Astrocyte of the cerebellum (primary cell): ENCODE results near the gene ODAD3.
"Not testable (repeated sequence)": the region's sequence is repeated elsewhere in the genome, so short reads cannot be mapped to it uniquely, and the experiment has no call there.

Experiments
- DNase-seq: peaks from one replicate; pipeline ENCODE4 v3.0.0-alpha.2; 2011; ENCODE audit warnings: low read depth
- H3K4me3 ChIP-seq: 2 replicates; pipeline ENCODE4 v1.5.1; 2011; ENCODE audit warnings: mild to moderate bottlenecking, low read depth, low read length, moderate library complexity
- in situ Hi-C: cut with HindIII; loops from 2 replicates; pipeline ENCODE4 v1.10.0; 2017; ENCODE audit warnings: low sequenced_read_pairs
- TF ChIP-seq, protein P1 (sequence below): IDR thresholded peaks from 2 replicates; pipeline ENCODE4 v1.5.1; 2012; ENCODE audit warnings: low read length, low read depth, moderate library complexity, mild to moderate bottlenecking; ENCODE audit errors: missing control alignments

The ODAD3 gene

DNA sequence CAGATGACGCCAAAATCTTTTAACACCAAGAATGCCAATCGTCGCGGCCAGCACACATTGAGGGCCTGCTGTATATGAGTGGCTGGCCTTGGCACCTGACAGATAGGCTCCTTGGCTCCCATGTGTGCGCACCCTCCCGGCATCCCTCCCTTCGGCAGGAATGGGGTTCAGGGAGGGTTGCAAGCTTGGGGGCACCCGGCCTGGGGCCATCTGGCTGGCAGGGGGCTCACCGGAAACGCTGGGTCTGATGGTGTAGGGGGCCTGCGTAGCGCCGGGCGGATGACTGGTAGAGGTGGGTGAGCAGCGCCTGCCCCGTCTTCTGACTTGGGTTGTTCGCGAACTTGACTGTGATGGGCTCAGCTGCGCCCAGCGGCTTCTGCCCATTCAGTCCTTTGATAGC lies 22.9 kb upstream of the ODAD3 start:
- in situ Hi-C loops: no loop called here
- DNase-seq: no peak
- TF ChIP-seq, protein P1, sequence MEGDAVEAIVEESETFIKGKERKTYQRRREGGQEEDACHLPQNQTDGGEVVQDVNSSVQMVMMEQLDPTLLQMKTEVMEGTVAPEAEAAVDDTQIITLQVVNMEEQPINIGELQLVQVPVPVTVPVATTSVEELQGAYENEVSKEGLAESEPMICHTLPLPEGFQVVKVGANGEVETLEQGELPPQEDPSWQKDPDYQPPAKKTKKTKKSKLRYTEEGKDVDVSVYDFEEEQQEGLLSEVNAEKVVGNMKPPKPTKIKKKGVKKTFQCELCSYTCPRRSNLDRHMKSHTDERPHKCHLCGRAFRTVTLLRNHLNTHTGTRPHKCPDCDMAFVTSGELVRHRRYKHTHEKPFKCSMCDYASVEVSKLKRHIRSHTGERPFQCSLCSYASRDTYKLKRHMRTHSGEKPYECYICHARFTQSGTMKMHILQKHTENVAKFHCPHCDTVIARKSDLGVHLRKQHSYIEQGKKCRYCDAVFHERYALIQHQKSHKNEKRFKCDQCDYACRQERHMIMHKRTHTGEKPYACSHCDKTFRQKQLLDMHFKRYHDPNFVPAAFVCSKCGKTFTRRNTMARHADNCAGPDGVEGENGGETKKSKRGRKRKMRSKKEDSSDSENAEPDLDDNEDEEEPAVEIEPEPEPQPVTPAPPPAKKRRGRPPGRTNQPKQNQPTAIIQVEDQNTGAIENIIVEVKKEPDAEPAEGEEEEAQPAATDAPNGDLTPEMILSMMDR: no peak
- H3K4me3 ChIP-seq: no peak overlapping the region

DNA sequence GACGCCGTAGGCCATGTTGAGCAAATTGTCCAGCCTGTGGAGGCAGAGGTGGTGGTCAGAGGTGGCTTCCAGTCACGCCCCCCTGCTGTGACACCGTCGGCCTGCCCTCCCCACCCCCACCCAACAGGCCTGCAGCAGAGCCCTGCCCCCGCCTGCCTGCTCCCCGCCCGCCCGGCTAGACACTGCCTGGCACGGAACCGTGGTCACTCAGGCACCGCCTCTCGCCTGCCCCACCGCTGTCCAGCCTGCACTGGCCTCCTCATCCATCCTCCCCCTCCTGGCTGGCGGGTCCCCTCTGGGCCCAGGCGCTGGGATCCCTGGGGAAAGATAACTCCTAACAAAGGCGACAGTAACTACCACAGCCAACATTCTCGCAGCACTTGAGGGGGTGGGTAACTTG lies 22.2 kb upstream of the ODAD3 start:
- no peak for DNase-seq
- no peak overlapping the region for H3K4me3 ChIP-seq
- in situ Hi-C loops: no loop called here
- TF ChIP-seq, protein P1: no peak

DNA sequence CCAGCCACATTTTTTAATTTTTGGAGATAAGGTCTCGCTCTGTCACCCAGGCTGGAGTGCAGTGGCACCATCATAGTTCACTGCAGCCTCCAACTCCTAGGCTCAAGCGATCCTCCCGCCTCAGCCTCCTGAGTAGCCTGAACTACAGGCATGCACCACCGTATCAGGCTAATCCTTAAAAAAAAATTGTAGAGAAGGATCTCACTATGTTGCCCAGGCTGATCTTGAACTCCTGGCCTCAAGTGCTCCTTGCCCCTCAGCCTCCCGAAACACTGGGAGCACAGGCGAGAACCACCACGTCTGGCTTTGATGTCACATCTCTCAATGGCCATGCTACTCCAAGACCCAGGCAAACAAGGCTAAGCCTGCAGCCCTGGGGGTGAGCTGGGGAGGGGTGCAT lies 21.7 kb upstream of the ODAD3 start:
- DNase-seq: no peak
- in situ Hi-C loops: no loop called here
- TF ChIP-seq, protein P1: no peak

DNA sequence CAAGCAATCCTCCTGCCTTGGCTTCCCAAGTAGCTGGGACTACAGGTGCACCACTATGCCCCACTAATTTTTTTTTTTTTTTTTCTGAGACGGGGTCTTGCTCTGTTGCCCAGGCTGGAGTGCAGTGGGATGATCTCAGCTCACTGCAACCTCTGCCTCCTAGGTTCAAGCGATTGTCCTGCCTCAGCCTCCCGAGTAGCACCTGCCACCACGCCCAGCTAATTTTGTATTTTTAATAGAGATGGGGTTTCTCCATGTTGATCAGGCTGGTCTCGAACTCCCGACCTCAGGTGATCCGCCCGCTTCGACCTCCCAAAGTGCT lies 20.3 kb upstream of the ODAD3 start:
- H3K4me3 ChIP-seq, in situ Hi-C loops, DNase-seq: not testable (repeated sequence)

More for the DNA sequence above, 21.7 kb upstream of the ODAD3 start:
- no peak overlapping the region for H3K4me3 ChIP-seq

DNA sequence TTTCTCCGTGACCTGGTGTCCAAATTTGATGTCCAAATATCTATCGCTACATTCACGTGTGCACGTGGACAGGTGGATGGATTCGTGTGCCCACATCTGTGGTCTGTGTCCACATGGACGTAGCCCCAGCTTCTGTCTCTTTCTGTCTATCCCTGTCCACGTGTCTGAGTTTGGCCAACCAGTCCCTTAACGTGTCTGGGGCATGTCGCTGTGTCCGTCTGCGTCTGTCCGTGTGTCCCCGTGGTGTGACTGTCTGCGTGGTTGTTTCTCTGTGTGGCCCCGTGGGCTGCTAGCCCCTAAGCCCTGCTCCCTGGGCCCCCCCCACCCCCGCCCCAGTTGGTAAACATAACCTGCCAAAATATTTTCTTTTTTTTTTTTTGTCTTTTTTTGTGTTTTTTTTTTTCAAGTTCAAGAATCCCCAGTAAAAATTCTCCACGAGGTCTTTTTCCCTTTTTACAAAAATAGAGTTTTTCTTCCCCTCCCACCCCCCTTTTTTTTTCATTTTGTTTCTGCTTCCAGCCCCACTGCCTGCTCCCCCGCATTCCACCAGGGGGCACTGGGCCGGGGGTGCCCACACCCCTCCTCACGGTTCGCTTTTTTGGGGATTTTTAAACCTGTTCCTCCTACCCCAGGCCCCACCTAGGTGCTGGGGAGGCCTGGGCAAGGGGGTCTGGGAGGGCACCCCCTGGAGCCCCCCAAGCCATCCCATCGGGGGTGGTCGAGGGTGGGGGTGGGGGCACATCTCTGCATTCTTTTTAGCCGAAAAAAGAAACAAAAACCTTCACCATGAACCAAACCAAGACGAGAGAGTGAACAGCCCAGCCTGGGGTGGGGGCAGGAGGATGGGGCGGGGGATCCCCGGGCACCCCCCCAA lies 18.8 kb upstream of the ODAD3 start:
- in situ Hi-C loops: no loop called here
- TF ChIP-seq, protein P1: peak; percentile 51
- H3K4me3 ChIP-seq: no peak overlapping the region
- DNase-seq: no peak

DNA sequence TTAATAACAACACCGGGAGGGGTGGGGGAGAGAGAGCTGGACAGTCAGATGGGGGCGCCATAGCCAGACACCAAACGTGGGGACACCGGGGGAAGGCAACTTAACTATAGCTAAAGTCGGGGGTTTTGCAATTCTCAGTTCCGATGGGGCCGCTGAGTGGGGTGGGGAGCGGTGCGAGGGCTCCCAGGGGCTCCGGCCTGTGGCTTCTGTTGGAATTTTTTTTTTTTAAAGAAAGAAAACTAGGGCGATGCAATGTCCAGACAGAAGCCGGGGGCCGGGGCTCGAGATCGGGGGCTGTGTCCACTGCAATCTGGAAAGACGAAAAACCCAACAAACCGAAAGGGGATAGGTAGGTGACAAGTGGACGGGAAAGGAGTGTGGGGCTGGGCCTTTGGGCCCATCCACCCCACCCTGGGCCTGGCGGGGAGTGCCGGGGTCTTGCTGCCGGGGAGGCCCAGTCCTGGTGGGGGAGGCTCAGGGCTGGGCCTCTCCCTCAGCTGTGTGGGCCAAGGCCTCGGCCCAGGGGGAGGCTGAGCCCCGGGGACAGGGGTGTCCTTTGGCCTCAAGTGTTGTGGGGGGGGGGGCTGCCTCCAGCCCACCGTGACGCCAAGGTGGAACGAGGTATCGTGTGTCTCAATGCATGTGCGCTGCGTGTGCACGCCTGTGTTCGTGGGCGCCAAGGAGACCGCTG lies 17.8 kb upstream of the ODAD3 start:
- TF ChIP-seq, protein P1: peak; percentile 14
- no peak for DNase-seq
- in situ Hi-C loops: no loop called here
- no peak overlapping the region for H3K4me3 ChIP-seq

DNA sequence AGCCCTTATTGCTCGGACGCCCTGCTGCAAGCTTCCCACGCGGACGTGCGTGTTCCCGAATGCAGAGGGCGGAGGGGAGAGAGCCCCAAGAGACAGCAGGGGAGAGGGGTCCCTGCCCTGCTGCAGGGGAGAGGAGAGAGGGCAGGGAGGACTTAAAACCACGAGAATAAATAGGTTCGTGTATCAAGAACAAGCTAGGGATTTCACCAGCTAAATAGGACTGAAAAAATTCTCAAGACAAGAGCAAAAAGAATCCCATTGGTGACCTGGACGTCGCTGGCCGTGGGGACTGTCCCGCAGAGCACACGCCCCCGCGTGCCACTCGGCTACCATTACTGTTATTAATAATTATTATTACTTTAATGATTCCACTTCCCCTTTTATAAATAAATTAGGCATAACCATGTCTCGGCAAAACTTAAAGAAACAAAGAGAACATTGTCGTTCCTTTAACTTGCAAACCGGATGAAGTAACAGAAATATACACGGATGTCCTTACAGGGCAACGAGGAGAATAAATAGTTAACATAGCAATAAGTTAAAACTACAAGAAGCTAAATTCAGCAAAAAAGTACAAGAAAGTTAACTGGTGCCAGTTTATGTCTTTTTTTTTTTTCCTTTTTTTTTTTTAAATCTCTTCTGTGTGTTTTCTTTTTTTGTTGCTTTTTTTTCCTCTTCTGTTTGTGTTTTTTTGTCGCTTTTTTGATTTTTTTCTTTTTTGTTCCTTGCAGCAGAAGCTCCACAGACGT lies 17.1 kb upstream of the ODAD3 start:
- no peak overlapping the region for H3K4me3 ChIP-seq

More for the DNA sequence above, 17.1 kb upstream of the ODAD3 start:
- no peak for DNase-seq
- TF ChIP-seq, protein P1: no peak
- in situ Hi-C loops: no loop called here
